NCI-H748 treated with DMSO at 0.1 percent for 48 hours (cell line): ENCODE measurements around the gene ST8SIA2.
A peak's percentile ranks its signal among the peaks of the same experiment; 100 is the strongest.

ENCODE experiments used
- DNase-seq: peaks from one replicate; lab custom pipeline; 2025; lab: John Stamatoyannopoulos, UW

The ST8SIA2 gene, protein sequence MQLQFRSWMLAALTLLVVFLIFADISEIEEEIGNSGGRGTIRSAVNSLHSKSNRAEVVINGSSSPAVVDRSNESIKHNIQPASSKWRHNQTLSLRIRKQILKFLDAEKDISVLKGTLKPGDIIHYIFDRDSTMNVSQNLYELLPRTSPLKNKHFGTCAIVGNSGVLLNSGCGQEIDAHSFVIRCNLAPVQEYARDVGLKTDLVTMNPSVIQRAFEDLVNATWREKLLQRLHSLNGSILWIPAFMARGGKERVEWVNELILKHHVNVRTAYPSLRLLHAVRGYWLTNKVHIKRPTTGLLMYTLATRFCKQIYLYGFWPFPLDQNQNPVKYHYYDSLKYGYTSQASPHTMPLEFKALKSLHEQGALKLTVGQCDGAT

DNA sequence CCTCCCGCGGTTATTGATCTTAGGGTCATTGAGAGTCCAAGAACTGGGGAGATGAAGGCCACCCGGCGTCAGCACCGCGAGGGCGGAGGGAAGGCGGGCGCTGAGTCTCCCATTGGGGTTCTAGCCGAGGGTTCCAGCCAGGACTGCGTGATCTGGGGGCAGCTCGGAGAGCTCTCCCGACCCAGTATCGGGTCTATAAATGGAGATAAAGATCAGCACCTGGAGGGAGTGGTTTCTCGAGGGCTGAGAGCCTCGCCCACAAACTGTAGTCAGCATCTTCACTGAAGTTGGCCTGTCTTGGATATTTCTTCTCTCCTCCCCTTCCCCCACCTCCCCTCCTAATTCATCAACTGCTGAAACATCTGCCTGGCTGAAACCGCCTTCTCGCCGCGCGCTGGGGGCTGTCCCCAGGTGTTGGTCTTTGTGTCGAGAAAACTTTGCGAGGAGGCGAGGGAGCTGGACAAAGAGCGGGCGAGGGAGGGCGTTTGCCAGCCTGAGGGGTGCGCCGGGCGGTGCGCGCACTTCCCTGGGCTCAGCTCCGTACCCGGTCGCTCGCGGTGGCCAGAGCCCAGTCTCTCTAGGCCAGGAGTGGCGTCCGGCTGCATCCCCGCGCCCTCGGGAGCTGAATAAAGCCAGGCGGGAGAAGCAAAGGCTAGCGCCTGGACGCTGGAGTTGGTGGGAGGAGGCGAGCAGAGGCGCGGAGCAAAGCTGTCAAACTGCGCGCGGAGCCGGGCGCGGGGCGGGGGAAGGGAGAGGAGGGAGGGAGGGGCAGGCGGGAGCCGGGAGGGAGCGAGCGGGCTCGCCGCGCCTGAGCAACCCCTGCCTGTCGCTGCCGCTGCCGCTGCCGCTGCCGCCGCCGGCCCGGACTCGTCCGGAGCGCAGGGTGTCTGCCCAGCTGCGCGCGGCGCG is at the start of gene ST8SIA2:
Gene ST8SIA2 (plus strand): TSS at position 811 of the 909 bp plus-strand sequence. CDS start 184 bp downstream, outside the sequence.
- DNase-seq = peak; percentile 22

DNA sequence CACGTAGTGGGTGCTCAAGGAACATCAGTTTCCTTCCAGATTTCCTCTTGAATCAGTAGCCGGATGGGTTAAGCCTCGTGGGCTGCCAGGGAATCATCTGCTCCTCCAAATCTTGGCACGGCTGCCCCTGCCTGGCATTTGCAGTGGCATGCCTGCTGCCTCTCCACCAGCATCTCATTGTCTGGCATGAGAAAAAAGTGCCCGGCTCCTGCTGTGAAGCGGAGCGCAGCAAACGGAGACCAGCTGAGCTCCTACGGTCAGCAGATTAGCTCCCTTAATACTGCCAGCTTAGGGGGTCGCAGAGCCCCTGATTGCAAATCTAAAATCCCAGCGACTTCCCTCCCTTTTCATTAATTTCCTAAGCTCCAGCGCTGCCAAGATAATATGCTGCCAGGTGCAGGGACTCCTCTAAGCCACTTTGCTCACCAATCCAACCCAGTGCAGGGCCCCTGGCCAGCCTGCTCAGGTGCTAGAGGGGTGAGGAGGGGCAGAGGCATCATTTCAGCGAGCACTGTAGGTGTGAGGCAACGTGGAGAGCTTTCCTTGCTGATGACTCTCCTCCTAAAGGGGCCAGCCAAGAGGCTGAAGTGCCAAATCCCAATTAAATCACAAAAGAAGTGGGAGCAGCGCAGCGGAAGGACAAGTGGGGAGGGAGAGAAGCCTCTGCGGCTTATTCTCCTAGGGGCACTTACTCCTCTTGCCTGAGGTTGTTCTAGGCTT is 49.6 kb upstream of the ST8SIA2 start:
- DNase-seq = no peak

DNA sequence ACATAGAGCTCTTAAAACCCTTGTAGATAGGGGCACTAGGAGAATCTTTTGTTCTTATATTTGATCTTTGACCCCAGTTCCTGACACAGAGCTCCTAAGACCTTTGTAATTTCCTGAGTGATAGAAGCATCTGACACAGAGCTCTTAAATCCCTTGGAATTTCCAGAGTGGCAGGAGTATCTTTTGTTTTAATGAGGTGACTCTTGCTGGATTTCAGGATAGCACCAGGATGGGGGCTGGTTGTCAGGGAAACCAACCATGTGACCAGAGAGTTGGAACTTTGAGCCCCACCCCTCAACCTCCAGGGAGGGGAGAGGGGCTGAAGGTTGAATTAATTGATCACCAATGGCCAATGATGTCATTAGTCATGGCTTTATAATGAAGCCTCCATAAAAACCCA is 47.6 kb upstream of the ST8SIA2 start:
- DNase-seq = no peak

DNA sequence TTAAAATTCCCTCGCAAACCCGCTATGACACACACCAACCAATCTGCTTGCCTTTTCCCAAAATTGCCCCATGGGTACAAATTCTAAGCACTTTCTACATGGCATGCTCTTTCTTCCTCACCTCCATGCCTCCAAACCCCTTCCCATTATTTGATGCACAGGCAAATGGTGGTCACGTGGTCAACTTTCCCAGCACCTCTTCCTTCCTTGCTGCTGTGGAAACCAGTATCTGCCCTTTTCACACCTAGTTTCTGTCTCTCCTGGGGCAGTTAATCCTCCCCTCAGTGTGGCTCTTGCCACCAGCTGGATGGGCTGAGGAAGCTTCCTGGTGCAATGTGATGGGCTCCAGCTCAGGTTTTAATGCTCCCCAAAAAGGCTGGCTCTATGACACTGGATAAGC is 38.4 kb upstream of the ST8SIA2 start:
- no peak for DNase-seq

DNA sequence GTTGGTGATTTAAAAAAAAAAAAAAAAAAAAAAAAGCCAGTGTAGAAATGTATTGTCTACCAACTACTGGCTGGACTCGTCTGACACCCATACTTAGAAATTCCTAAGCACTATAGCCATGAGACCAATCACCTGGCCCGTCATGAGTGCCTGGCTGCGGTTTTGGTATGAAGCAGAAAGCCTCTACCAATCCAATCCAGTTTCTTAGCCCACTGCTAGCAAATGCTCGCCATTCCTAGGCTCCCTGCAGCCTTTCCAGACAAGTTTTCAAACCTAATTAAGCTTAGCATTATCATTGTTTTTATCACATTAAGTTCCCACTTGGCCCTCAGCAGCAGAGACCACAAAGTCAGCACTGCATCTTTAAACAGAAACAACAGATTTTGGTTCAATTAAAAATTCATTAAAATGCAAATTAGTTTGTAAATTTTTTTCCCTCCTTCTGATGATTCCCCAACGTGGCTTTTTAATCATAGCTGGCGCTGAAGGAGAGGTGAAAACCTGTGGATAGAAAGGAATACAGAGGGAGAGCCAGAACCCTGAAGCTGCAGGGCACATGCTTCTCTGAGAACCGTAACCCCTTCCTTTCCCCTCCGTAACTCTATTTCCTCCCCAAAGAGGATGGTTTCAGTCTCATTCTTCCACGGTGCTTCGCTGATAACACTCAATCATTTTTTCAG is 32.2 kb upstream of the ST8SIA2 start:
- DNase-seq = no peak

DNA sequence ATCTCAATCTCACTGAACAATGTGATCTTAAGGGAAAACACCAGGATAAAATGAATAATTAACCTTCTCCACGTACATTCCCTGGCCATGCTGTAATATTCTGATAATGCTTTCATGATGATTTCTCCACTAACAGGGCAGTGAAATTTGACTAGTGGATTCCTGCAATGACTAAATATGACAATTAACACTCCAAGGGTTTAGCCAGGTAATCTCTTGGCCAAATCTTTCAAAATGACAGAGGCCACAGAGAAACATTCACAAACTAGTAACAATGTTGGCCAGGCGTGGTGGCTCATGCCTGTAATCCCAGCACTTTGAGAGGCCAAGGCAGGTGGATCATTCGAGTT is 31.7 kb upstream of the ST8SIA2 start:
- no peak for DNase-seq

DNA sequence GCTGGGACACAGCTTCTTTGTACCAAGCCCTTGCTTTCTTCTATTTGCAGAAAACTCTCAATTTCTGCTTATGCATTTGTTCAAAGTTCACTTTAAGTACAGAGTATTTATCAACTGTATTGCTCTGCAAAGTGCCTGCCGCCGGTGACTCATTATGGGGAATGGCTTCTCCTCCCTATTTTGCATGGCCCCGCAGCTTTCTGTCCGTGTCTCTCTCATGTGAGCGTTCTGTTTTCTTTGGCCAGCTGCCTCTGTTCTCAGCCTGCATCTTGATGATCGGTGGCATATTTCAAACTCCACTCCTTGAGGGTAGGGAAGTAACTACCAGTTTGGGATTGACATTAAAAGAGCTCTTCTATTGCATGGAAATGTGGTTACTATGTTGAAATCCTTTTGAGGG is 28.6 kb upstream of the ST8SIA2 start:
- no peak for DNase-seq

DNA sequence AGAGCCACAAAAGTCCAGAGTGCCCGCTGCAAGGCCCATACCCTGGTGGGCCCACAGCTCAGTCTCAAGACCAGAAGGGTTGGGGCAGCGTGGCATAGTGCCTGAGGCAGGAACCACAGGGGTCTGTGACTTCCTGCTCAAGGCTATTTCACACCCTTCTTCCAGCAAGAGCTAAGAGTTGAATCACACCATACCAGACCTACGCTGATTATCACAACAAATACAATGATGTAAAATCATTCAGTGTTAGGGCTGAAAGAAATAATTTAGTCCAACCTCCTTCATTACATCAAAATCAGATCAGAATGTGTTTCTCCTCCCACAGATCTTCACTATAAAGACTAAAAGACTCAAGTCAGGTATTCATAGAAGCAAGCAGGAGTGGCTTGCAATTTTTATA is 27.8 kb upstream of the ST8SIA2 start:
- DNase-seq = no peak

DNA sequence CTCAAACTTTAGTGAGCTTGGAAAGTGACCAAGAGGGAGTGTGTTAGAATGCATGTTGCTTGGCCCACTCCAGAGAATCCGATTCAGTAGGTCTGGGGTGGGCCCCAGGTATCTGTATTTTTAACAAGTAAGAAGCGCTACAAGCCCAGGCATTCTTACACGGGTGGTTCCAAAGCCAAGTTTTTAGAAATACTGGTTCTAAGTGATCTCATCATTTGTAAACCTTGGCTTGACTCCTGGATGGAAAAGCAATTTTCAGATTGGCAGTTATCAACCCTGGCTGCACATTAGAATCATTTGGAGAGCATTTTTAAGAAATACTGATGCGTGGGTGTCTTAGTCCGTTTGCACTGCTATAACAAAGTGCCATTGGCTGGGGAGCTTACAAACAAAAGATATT is 27.3 kb upstream of the ST8SIA2 start:
- DNase-seq = no peak

DNA sequence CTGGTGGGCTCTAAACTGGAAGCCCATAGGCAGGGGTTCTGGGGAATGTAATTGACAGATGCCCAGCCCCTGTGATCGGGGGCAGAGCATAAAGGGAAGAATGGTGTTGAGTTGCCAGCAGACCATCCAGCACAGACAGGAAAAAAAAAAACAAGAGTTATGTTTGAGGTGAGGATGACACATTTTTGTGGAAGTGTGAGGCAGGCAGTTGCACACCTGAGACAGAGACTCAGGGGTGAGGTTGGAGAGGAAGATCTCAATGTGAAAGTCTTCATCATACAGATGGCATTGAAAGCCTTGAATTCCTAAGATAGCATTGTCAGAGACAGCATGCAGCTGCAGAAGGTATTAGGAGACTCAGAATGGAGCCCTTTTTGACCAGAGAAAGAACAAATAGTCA is 18.6 kb upstream of the ST8SIA2 start:
- no peak for DNase-seq

DNA sequence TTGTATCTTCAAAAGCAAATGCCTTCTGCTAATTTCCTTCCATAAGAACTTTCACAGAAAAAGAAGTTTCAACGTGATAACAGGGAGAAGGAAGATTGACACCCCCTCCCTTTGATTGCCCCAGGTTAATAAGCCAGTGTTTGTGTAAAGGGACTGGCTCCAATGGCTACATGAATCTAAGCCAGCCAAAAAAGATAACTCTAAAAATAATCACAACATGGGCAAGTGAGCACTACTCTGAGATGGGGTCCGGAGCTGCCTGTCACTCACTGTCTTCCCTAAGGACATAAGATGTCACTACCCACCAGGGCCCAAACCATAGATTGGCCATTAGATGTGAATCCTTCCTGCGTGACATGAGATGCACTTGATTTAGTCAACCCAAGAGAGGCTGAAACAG is 17.6 kb upstream of the ST8SIA2 start:
- DNase-seq = no peak

DNA sequence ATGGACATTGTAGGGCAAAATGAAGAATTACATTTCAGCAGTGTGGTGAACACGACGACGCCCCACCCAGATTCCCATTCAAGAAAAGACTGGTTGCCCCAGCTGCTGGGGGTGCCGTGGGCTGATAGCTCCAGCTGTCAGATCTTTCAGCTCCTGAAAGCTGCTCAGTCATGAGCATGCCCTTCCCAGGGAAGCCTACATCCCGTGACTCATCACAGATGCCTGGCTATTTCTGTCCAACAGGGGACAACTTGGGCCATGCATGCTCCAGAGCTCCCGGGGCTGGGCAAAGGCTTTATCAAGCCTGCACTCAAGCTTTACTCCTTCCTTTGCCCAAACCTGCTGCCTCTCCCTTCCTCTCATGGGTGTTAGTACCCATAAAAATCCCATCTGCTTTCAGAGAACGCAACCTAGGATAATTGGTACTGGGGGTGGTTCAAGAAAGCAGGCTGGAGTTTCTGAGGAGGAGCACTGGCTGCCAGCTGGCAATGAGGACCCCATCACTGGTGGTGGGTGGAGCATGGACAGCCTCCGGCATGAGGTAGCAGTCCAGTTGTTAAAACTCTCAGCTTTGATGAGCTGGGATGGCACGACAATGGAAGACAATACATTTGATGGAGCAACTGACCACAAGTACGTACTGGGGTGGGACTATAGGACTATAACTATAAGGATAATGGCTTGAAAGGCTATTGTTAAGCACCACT is 16.4 kb upstream of the ST8SIA2 start:
- DNase-seq = no peak

DNA sequence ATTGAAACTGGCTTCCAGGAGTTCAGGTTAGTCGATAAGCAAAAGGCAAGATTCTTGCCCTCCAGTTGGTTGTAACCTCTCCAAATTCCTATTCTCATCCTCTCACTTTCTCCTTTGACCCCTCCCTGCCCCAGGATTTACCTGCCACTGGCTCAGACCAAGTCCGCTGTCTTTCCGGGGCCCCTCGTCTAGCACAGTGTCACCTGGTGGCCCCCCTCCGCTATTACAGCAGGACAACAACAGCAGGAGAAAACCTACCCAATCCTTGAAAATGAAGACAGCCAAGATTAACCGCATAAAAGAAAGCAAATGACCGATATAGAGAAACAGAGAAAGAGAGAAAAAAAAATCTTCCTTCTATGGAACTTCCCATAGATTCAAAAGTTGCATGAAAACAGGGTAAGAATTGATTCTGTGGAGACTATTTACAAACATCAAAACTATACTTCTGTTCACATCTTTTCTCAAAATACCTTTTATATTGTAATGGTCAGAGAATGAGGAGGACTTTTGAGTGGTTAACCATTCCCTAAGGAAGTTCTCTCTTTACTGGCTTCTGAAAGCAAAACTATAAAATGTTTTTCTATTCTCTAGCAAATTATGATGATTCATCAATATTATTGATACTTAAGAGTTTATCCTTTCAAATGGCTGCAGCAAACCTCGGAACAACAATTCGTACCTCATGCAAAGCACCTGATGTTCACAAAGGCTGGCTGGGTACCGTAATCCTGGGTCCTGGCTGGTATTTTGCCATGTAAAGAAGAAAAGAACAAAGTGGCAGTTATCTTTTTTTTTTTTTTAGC is 10.0 kb upstream of the ST8SIA2 start:
- no peak for DNase-seq

DNA sequence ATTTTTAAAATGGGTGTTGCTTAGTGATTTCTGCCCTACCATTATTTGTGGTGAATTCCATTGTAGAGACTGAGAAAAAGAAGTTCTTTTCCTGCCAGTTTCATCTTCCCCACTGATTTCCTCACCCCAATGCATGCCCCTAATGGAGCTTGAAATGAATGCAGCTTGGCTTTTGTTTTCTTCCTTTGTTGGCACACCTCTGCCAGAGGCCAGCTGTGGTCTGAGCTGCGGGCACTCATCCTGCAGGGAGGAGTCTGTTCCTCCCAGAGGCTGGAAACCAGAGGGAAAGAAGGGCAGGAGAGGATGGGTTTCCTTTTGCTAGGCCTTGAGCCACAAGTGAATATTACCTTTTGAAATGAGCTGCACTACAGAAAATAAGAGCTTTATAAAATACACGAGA is 9.3 kb upstream of the ST8SIA2 start:
- no peak for DNase-seq

DNA sequence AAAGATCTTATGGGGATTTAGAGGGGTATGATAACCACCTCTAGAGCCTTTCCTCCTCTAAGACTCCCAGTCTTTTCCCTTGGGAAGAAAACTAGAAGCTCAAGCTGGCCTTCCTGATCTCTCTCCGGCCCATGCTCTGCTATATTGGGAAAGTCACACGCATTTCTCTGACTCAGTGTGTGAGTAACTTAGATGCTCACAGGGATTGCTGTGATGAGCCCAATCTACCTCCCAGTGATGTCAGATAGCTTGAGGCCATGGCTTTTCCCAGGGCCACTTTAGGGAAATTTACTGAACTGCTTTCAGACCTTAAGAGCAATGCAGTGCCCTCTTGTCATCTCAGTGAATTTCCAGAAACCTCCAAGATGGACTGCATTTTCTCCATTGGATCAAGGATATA is 8.6 kb upstream of the ST8SIA2 start:
- DNase-seq = no peak

DNA sequence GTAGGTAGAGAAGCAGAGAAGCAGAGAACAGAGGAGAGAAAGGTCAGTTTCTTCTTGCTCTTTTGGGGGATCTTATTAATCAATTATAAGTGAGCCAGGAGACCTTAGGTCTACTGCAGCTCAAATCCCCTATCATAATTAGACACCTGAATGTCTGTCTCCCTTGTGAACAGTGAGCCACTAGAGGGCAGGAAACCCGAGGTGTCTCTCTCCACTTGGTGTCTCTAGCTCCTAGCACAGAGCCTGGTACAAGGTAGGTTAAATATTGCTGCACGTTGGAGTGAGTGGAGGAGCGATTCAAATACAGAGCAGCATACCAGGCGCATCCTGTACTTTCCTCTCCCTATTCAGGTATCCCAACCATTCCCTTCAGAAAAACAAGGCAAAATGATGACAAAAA is 2.0 kb upstream of the ST8SIA2 start:
- peak; percentile 30 for DNase-seq

DNA sequence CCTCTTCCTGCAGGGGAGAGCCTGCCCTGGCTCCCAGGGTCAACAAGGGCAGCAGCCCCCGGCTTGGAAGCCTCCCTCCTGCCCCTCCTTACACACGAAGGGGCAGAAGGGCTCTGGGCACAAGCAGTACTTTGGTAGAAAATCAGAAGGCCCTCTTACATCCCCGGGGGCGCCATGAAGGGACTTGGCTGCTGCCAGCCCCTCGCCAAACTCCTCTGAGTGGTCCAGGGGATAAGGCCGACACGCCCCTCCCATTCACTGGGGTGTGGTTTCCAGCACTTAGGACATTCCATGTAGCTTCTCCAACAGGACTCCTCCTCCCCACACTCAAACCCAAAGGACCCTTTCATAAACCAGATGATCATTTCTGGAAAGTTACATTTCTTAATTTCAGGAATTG is 1.2 kb upstream of the ST8SIA2 start:
- DNase-seq = no peak

DNA sequence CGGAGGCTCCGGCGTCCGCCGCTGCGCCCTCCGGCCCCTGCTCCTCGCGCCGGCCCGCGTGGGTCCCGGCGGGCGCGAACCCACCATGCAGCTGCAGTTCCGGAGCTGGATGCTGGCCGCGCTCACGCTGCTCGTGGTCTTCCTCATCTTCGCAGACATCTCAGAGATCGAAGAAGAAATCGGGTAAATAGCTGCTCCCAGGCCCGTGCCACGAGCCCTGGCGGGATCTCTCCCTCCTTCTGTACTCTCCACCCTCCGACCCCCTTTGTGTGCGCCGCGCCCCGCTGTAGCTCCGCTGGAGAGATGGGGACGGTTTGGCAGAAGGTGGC is 263 bp downstream of the ST8SIA2 start:
- DNase-seq = peak; percentile 22

DNA sequence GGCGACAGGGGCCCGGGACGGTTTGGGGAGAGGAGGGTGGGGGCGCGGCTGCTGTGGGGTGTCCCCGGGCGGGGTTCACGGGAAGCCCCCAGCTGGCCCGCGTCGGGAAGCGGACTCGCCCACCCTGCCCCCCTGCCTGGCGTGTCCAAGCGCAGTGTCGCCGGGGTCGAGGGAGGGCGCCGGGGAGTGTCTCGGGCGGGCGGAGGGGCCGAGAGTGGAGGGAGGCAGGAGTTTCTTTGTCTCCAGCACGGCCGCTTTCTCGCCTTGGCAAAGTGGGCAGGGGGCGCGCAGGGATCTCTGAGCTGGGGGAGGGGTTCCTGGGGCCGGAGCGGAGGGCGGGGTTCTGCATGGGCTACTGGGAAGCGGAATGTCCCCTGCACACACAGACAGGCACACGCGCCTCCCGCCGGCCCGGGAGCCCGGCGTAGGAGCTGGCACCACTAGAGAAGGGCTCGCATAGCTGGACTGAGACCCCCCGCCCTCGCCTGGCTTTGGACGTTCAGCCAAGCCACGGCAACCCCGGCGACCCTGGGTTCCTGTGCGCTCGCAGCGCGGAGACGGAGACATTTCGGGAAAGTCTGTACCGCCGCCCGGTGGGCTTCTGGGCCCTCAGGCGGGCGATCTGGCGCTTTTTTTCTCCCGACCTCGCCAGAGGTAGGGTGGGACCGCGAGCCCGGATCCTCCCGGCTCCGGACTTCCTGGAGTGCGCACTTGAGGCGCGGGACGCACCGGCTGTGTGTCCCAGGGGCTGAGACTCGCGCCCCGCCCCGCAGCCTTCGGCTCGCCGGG is 822 bp downstream of the ST8SIA2 start:
- DNase-seq = no peak

DNA sequence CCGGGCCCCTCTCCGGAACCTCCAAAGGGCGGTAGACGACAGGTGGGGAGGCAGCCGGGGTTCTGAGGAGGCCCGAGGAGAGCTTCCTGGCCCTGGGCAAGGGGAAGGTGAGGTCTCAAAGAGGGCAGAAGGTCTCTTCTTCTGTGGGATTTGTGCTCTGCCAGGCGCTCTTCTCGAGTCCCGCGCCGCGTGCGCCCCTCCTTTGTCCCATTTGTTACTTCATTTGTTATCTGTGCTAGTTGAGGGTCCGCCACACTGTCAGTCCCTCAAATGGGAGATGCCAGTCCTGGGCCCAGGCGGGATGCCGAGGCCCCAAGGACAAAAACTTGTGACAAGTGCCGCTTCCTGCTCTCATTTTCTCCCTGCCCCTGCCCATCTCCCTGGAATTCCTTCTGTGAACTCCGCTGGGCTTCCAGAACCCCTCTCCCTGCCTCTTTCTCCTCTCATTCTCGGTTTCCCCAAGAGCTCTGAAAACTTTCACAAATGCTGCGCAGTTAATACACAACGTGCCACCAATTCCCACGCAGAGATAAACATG is 1.5 kb downstream of the ST8SIA2 start:
- no peak for DNase-seq
